Measurements from ENCODE around the gene NHP2. TPM values are rescaled to one million over a fixed set of nuclear protein-coding genes. Genes with fewer than 3 reads are reported as not detected.
A peak's percentile ranks its signal among the peaks of the same experiment; 100 is the strongest.

NHP2 gene
- total and polyA plus RNA-seq, 9 of the 15 experiments (the other 6 are each of a cell fraction or from before 2014, with no cell fraction given), result 52.8 to 622 (median 144) TPM

GRCh38 chr5:178145965-178146820, 7.5 kb downstream of the NHP2 start (continued):
- TF ChIP-seq REST (IDR thresholded peaks at IDR 0.05; ENCODE audit: borderline replicate concordance) (peak; percentile 82), REST (CRISPR knock-in tag; IDR thresholded peaks at IDR 0.05; ENCODE audit: low read depth) (0 out of 2 replicates have a peak, but pooled peaks have one; percentile 54), MBD2 (IDR thresholded peaks at IDR 0.05; ENCODE audit: borderline replicate concordance, low read depth) (no peak), CEBPG (CRISPR knock-in tag; IDR thresholded peaks at IDR 0.05) (peak; percentile 15; the same call in 1 of the 2 replicates), CEBPG (tag; conservative IDR thresholded peaks at IDR 0.05 in 1 of 2, IDR thresholded peaks at IDR 0.05 in 1 of 2) (no peak), FOXK1 (CRISPR knock-in tag; IDR thresholded peaks at IDR 0.05; ENCODE audit: borderline replicate concordance) (0 out of 2 replicates have a peak, but pooled peaks have one; percentile 20), NCOA2 (IDR thresholded peaks at IDR 0.05; ENCODE audit: partially characterized antibody in 2 of 2) (no peak), POLR2A (conservative IDR thresholded peaks at IDR 0.05) (peak; percentile 35; the same call in 1 of the 2 replicates), MYBL2 (IDR thresholded peaks at IDR 0.05; ENCODE audit: low read depth) (no peak), MYBL2 (CRISPR knock-in tag; IDR thresholded peaks at IDR 0.05; ENCODE audit: borderline replicate concordance) (no peak), SUPT5H (IDR thresholded peaks at IDR 0.05) (0 out of 2 replicates have a peak, but pooled peaks have one; percentile 26), STAG1 (CRISPR knock-in tag; IDR thresholded peaks at IDR 0.05; ENCODE audit: borderline replicate concordance) (peak; percentile 48; the same call in 1 of the 2 replicates), POLR2G (IDR thresholded peaks at IDR 0.05; ENCODE audit: low read depth, low read length) (peak; percentile 57), DEAF1 (CRISPR knock-in tag; IDR thresholded peaks at IDR 0.05) (peak; percentile 51), ZNF212 (CRISPR knock-in tag; IDR thresholded peaks at IDR 0.05) (no peak), RAD21 (CRISPR knock-in tag; conservative IDR thresholded peaks at IDR 0.05 in 1 of 2, IDR thresholded peaks at IDR 0.05 in 1 of 2) (peak; percentile 63 to 80), CEBPB (tag; IDR thresholded peaks at IDR 0.05) (peak; percentile 9; the same call in 1 of the 2 replicates), SAFB (IDR thresholded peaks at IDR 0.05; ENCODE audit: borderline replicate concordance, low read depth, low read length) (no peak)

Measured in K562 (cell line).